ENCODE measurements around the gene CPNE2.
A peak's percentile ranks its signal among the peaks of the same experiment; 100 is the strongest.
"Not testable (repeated sequence)": the region's sequence is repeated elsewhere in the genome, so short reads cannot be mapped to it uniquely, and the experiment has no call there.

CPNE2 gene

DNA sequence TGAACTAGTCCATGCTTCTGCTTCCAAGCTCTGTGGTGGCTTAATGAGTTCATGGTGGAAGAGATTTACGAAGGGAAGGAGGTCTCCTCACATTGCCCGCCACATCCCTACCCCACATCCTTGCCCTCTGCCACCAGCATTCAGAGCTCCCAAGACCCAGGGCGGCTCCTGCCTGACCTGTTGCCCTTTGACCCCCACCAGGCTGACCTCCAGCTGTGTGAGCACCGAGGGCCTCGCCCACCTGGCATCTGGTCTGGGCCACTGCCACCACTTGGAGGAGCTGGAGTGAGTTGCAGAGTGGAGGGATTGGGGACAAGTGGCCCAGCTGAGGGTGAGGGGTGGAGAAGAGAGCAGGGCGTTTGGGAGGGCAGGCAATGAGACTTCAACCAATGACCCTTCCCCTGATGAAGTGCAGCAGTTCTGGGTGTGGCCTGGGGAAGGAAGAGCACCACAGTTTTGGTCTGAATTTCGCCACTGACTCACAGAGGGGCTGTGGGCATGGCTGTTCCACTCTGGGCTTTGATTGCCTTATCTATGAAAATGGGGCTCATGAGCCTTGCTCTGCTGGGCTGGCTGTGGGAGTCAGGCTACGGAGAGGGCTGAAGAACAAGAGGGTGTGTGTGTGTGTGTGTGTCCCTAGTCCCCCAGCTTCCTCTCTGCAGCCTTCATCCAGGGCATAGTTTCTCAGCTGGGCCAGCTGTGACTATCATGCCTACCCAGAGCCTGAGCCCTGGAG lies 22.6 kb upstream of the CPNE2 start:
- no peak for DNase-seq

- DNase-seq: no peak
Measured at GRCh38 chr16:57070424-57070823, 22.0 kb upstream of the CPNE2 start.

DNA sequence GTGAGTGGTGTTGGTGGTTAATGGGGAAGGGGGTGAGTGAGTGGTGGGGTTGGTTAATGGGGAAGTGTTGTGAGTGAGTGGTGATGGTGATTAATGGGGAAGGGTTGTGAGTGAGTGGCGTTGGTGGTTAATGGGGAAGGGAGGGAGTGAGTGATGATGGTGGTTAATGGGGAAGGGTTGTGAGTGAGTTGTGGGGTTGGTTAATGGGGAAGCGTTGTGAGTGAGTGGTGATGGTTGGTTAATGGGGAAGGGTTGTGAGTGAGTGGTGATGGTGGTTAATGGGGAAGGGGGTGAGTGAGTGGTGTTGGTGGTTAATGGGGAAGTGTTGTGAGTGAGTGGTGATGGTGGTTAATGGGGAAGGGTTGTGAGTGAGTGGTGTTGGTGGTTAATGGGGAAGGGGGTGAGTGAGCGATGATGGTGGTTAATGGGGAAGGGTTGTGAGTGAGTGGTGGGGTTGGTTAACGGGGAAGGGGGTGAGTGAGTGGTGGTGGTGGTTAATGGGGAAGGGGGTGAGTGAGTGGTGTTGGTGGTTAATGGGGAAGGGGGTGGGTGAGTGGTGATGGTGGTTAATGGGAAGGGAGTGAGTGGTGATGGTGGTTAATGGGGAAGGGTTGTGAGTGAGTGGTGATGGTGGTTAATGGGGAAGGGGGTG lies 21.2 kb upstream of the CPNE2 start:
- DNase-seq: not testable (repeated sequence)

DNA sequence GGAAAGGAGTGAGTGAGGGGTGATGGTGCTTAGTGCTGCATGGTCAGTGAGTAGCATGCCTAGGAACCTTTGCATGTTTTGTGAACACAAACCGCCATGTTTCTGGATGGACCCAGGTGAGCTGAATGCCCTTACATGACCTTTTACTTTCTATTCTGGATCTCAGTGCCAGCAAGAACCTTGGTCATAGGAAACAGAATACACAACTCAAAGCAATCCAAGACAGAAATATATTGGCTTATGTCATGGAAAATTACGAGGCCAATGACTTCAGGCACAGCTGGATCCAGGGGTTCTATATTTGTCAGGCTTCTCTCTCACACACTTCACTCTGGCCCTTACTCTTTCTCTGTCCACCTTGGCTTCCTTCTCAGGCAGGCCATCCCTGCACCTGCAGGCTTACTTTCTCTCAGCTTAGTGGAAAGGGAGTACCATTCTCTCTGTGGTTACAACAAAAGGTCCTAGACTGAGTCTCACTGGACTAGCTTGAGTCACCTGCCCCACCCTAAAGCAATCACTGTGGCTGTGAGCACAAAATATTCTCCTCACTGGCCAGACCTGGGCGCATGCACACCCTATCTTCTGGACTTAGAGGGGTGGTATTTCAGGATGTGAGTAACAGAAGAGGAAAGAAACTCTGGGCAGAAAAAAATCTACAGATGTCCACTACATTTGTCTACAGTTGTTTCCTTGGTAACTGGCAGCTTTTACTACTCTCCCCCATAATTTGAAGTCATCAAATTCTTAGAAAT lies 20.4 kb upstream of the CPNE2 start:
- DNase-seq: peak; percentile 43

DNA sequence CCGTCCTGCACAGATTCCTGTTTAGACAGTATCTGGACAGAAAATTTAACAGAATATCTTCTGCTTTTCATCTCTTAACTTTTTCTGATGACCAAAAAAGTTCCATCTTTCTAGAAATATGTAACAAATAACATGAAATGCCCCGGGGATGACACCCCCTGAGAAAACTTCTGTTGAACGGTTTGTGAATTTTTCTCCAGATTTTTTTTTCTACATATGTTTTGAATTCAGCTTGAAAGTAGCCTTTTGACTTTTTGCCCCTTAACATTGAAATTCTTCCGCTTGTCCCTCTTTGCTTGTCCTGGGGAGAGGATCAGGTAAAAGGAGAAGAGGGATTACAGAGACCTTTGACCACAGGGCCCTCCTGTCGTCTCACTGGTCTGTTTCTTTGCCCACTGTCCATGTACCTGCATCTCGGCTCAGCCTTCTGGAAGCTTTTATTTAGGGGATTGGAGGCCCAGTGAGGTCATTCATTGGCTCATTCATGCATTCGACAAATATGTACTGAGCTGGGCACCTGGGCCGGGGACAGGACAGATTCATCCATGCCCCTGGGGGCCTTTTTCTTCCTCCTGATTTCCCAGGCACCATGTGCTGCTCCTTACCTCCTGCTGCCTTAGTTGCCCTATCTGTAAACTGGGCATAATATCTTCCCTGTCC lies 19.6 kb upstream of the CPNE2 start:
- DNase-seq: no peak

DNA sequence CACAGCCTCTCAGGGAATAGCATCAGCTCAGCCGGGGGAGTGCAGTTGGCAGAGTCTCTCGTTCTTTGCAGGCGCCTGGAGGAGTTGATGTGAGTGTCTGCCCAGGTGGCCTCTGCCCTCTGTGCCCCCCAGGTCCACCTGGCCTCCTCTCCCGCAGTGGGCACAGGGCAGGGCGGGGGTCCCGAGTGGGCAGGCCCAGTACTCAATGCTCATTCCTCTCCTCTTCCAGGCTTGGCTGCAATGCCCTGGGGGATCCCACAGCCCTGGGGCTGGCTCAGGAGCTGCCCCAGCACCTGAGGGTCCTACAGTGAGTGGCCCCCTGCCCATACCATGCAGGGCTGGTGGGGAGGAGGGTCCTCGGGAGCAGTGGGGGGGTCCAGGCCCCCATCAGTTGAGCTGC lies 14.7 kb upstream of the CPNE2 start:
- no peak for DNase-seq

- DNase-seq: no peak
Measured at GRCh38 chr16:57081744-57082143, 10.6 kb upstream of the CPNE2 start.

DNA sequence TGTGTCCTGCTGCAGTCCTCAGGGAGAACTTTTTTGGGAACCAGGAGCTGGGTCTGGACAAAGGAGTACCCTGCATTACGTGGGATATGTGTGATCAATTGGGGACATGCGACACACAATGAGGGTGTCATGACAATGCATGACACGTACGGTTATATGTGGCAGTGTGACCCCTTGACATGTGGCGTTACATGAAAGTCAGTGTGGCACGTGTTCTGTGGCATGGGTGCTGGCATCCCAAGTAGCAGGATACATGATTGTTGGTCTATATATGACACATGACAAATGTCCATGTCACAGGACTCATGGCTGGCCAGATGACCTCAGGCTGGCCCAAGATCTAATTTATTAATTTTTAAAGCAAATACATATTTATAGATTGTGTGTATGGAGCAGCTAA lies 9.7 kb upstream of the CPNE2 start:
- no peak for DNase-seq

DNA sequence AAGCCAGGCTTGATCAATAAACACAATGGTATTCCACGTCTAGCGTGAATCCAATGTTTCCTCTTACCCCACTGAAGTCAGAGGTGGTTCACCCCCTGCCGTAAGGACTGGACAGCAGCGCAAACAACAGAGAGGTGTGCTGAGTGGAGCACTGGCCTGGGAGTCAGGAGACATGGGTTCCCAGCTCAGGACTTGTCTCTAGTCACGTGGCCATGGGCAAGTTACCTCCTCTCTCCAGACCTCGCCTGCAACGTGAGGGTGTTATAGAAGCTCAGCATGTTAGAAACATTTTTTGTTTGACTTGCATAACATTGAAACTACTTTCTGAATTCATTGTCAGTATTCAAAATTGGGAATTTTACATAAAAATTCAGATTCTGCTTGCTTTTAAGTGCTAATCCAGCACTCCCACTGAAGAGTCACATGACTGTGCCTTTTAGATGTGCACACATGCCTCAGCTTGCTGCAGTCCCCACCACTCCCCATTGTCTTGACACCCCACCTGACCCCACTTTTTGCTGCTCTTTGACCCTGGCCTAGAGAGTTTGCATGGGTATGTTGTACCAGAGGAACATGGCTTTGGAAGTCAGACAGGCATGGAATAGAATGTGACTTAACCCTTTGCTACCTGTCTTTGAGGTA lies 8.8 kb upstream of the CPNE2 start:
- DNase-seq: no peak

DNA sequence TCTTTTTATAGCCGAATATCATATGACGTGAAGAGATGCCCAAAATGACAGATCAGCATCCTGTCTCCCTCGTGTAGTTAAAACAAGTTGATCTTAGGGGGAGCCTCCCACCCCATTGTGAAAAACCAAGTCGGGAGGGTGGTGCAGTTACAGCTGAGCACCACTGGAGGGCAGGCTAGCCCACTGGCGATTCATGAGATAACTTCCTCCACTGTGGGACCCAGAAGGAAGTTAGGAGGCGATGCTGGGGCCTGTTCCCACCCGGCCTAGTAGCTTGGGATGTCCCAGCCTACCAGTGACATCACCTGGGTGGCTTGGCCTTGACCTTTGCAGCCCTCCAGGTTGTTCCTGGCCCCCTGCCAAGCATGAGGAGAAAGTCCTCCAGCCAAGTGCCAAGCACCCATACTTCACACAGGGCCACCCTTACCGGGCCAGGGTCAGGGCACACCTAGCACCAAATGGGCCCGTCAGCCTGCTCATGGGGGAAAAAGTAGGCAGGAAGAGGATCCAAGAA lies 8.1 kb upstream of the CPNE2 start:
- peak; percentile 74 for DNase-seq

DNA sequence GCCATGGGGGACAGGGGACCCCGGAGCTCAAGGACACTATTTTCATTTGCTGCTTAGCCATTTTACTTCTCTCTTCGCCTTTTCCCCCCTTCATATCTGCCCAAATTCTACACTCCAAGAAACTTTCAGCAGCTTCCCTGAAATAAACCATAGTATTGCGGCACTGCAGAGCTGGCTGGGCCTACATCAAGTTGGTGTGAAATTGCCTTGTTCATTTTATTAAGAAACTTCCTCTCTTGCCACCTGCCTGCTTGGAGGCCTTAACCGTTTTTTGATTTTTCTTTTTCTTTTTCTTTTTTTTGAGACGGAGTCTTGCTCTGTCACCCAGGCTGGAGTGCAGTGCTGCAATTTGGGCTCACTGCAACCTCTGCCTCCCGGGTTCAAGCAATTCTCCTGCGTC lies 7.4 kb upstream of the CPNE2 start:
- no peak for DNase-seq

- no peak for DNase-seq
Measured at GRCh38 chr16:57087003-57087402, 5.4 kb upstream of the CPNE2 start.

GRCh38 chr16:57089406-57089805 lies 3.0 kb upstream of the CPNE2 start:
- no peak for DNase-seq

DNA sequence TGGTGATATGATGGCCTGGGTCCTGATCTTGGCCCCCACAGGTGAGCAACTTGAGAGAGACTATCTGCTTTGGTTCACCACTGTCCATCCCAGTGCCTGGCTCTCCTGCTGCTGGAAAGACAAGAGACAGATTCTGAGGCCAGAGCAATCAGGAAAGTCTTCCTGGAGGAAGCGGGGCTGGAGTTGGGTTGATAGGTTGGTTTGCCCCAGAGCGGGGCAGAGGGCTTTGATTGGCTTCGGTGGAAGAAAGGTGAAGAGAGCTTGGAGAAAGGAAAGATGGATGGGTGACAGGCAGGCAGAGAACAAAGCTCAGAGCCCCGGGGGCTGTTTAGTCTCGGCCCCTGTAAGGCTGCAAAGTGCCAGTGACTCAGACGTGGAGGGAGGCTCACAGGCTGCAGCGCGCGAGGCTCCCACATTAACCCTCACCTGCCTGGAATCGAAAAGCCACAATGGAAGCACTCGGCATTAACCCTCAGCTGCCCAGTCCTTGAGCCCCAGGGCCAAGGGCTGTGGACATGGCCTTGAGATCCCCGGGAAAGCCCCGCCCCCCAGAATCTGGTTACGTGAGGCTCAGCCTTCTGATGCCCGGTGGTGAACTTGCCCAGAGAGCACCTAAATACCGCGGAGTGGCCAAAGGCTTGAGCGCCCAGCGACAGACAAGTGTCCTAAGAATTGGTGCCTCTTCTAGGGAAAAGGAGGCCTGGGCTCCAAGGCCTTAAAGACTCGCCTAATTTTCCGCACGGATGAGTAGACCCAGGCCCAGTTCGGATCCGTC lies 996 bp upstream of the CPNE2 start:
- peak; percentile 56 for DNase-seq

DNA sequence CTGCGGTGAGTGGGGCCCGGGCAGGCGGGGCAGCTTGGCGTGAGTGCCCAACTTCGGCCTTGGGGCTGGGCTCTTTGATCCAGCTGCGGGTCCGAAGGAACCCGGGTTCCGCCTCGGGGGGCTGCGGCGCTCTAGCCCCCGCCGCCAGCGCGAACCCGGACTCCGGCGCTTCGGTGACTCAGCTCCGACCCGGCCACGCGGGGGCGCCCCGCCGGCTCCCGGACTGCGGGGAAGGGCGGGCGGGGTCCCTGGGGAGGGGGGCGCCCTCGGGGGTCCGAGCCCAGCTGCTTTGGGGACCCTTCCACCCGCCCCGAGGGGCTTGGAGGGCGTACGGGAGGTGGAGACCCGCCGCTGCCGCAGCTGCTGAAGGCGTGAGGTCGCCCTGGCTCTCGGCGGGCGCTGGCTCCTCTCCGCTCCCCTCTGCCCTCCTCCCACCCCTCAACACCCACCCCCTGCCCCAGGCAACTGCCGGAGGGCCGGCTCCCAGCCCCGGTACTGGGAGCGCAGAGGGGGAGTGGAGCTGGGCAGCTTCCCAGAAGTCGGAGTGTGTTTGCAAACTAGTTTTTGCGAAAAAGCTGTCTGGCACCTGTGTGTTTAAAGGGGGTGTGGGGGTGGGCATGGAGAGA lies 516 bp downstream of the CPNE2 start:
- no peak for DNase-seq

DNA sequence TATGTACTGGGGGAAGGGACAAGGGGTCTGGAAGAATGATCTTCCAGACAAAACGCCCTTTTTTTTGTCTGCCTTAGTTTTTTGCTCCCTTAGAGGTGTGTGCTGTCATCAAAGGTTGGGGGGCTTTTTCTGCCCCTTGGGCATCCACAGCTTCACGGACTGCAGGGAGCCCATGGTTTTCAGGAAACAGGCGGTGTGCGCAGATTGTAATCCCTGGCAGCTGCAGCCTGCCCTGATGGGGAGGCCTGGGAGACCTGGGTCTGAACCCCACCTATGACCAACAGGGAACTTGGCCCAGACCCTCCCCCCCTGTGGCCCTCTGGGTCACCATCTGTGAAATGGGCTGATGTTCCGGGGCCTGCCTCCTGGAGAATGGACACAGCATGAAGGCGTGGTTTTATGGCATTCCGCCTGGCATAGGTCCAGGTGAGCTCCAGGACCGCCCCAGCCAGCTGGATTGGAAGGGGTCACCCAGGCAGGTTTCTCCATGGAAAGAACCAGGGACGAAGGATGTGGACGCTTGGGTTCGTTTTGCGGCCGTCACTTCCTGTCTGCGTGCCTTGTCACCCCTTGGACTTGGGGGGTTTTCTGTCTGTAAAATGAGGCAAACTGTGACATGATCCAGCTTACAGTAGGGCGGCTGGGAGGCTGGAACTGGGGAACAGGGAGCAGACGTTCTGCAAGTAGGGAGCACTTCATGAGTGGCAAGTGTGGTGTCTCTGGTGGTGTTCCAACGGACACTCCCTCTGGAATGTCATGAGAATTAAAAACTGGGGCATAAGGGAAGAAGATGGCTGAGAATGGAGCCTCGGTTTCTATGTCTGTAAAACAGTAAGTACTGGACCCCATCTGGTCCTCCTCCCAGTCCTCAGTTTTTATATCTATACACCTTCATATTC lies 1.5 kb downstream of the CPNE2 start:
- no peak for DNase-seq

GRCh38 chr16:57094911-57095310 lies 2.5 kb downstream of the CPNE2 start:
- DNase-seq: no peak

DNA sequence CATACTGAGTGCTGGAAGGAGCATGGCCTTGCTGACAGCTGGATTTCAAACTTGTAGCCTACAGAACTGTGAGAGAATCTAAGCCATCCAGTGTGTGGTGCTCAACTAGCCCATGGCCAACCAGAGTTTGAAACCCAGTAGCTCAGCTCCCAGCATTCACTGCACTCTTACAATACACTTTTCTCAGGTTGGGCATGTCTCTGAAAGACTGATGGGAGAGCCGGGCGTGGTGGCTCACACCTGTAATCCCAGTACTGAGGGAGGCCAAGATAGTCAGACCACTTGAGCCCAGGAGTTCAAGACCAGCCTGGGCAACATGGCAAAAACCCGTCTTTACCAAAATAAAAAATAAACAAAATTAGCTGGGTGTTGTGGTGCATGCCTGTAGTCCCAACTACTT lies 3.8 kb downstream of the CPNE2 start:
- no peak for DNase-seq

GRCh38 chr16:57096793-57097192 lies 4.4 kb downstream of the CPNE2 start:
- no peak for DNase-seq

- DNase-seq: no peak
Measured at GRCh38 chr16:57098188-57098841, 5.9 kb downstream of the CPNE2 start.

Data from fibroblast of skin of right biceps (primary cell).